Esophagus muscularis mucosa (tissue), 4 donors: ENCODE results near the gene KBTBD13. TPM values are rescaled to one million over a fixed set of nuclear protein-coding genes. Genes with fewer than 3 reads are reported as not detected.
"Not testable (repeated sequence)": the region's sequence is repeated elsewhere in the genome, so short reads cannot be mapped to it uniquely, and the experiment has no call there.

Experiments
- DNase-seq: peaks from one replicate; pipeline ENCODE4 v3.0.0-alpha.2; 2017; ENCODE audit errors: extremely low spot score
- H3K27ac ChIP-seq, 4 donors: fragments of 200-600 bp; sonication (generic); replicated peaks in 1 of 4; 1 replicate in 3 of 4; 2 replicates in 1 of 4; pipeline ENCODE4 v1.5.1; 2016 to 2019; ENCODE audit warnings: mild to moderate bottlenecking in 1 of 4
- H3K27me3 ChIP-seq, 4 donors: fragments of 200-600 bp; sonication (generic); one replicate each; pipeline versions ENCODE4 v1.5.1 to v1.6.0; 2016 to 2019
- H3K36me3 ChIP-seq, 4 donors: fragments of 200-600 bp; sonication (generic); one replicate each; pipeline ENCODE4 v1.5.1; 2016 to 2019
- H3K4me1 ChIP-seq, 4 donors: fragments of 200-600 bp; sonication (generic); one replicate each; pipeline ENCODE4 v1.5.1; 2016 to 2019
- H3K4me3 ChIP-seq, 4 donors: fragments of 200-600 bp; sonication (generic); 1 replicate in 2 of 4; 2 replicates in 2 of 4; pipeline ENCODE4 v1.5.1; 2016 to 2019; ENCODE audit warnings: mild to moderate bottlenecking in 4 of 4, moderate library complexity in 1 of 4
- H3K9me3 ChIP-seq, 4 donors: fragments of 200-600 bp; sonication (generic); 1 replicate in 3 of 4; 2 replicates in 1 of 4; pipeline ENCODE4 v1.5.1; 2016 to 2019
- EP300 ChIP-seq: sonication (generic); formaldehyde crosslinking; IDR thresholded peaks from one replicate; pipeline ENCODE4 v1.6.1; 2017; ENCODE audit warnings: antibody characterized with exemption
- POLR2A ChIP-seq: fragments of 450-650 bp; IDR thresholded peaks from one replicate; pipeline ENCODE4 v1.6.1; 2017; ENCODE audit warnings: antibody characterized with exemption, moderate library complexity, mild to moderate bottlenecking, low read depth
- POLR2AphosphoS5 ChIP-seq, 2 donors: sonication (generic); formaldehyde crosslinking; IDR thresholded peaks; one replicate each; pipeline ENCODE4 v1.6.1; 2017; ENCODE audit warnings: antibody characterized with exemption in 2 of 2
- WGBS: methylation state at CpG from one replicate; pipeline ENCODE4 v1.1.5; 2018; 5-methylcytosine and 5-hydroxymethylcytosine counted together
- intact Hi-C: fragments of 100-400 bp; cut with DNase I; formaldehyde crosslinking; loops from one replicate; pipeline ENCODE4 v1.15.1; 2023
- total RNA-seq, 4 donors: library from RNA; depleted of rRNA; stranded (reverse); fragments of >200 nt; gene quantifications; one replicate each; pipeline versions ENCODE4 v1.1.0 to v1.2.1, GENCODE V29; 2016
- TF ChIP-seq, protein P1 (sequence below), 3 experiments: fragments of 200-600 bp in 2 of 3; fragments of 450-650 bp in 1 of 3; sonication (generic) in 2 of 3; IDR thresholded peaks; one replicate each; pipeline ENCODE4 v1.5.1; 2017 to 2019; ENCODE audit warnings: antibody characterized with exemption in 3 of 3, mild to moderate bottlenecking in 2 of 3, moderate library complexity in 1 of 3

KBTBD13 gene
- total RNA-seq, 4 donors from 2014 or later = 0.17 TPM; not detected in 3

DNA sequence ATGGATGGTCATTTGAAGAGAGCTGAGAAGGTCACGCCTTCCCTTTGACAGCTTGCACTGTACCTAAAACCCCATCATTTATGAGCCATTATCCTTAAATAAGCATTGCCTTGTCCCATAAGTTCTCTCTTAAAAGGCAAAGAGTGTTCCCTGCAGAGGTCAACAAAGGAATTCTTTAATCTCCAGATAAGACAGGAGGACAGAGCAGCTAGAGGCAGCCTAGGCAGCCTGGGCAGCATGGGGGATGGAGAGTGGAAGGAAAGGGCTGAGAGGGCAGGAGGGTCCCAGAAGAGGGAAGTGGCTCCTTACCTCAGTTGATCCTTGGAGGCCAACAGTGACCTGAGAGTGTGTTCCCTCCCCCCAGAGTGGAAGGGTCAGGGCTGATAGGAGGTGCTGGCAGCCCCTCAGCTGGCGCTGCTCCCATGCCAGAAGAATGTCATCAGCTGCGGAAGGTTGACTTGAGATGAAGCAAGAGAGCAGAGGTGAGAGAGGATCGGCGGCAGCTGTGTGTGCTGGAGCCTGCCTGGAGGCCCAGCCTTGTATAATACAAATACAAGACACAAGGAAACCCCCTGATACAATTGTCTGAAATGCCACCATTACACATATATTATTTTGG lies 12.8 kb downstream of the KBTBD13 start:
- intact Hi-C loops = loop anchor here (10.0 kb wide), 1 partner anchor 245 kb away; the partner anchor contains the start of gene PLEKHO2
- Histone ChIP-seq H3K27me3 (no peaks in the 10 kb centered on the region), H3K4me1 (peaks cover 71 to 100% (median 99%) of the 10 kb centered on the region in 4 donors), H3K9me3 (no peaks in the 10 kb centered on the region), H3K36me3 (no peaks in the 10 kb centered on the region), H3K4me3 (no peak overlapping the region), H3K27ac (peak overlapping the region; percentile 91 to 96 (median 95))
- TF ChIP-seq EP300 (no peak), POLR2AphosphoS5 (IDR thresholded peaks at IDR 0.05) (peak; percentile 58 to 83), POLR2A (no peak)
- TF ChIP-seq, protein P1, sequence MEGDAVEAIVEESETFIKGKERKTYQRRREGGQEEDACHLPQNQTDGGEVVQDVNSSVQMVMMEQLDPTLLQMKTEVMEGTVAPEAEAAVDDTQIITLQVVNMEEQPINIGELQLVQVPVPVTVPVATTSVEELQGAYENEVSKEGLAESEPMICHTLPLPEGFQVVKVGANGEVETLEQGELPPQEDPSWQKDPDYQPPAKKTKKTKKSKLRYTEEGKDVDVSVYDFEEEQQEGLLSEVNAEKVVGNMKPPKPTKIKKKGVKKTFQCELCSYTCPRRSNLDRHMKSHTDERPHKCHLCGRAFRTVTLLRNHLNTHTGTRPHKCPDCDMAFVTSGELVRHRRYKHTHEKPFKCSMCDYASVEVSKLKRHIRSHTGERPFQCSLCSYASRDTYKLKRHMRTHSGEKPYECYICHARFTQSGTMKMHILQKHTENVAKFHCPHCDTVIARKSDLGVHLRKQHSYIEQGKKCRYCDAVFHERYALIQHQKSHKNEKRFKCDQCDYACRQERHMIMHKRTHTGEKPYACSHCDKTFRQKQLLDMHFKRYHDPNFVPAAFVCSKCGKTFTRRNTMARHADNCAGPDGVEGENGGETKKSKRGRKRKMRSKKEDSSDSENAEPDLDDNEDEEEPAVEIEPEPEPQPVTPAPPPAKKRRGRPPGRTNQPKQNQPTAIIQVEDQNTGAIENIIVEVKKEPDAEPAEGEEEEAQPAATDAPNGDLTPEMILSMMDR (IDR thresholded peaks at IDR 0.05) = no peak
- 21% methylated on average over 5 of the region's 5 CpGs for WGBS
- DNase-seq = no peak

DNA sequence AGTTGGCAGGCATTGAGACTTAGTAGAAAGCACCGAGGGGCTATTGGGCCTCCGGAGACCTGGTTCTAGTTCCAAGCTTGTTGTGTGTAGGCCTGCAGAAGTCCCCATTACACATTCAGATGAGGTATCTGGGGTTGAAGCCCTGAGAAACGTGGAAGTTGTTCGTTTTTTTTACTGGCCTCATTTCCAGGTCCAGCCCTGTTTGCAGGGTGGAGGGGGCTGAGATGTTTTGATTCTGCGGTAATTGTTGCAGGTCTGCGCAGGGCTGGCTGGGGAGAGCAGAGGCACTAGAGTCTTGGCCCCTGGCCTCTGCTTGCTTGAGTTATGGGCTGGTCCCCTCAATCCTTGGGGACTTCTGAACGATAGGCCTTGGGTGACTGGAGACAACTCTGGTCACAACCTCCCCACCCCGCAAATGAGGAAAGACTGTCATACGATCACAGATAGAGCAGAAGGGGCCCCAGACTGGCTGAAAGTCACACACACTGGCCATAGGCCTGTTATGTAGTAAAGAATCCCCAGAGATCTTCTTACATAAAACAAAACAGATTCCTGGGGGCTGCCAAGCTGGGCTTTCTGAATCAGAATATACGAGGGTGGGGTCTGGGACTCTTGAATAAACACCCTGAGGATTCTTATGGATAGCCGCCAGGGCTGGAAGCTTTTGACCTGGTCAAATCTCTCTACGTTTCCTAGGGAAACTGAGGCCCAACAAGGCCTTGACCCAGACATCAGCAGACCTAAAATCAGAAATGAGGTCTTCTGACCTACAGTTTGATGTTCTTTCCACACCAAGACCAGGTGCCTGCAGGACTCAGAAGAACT lies 15.6 kb downstream of the KBTBD13 start:
- no peak overlapping the region for H3K4me3 ChIP-seq
- H3K9me3 ChIP-seq = no peaks in the 10 kb centered on the region
- TF ChIP-seq POLR2AphosphoS5 (IDR thresholded peaks at IDR 0.05) (no peak), EP300 (no peak), POLR2A (no peak)
- TF ChIP-seq, protein P1 (IDR thresholded peaks at IDR 0.05) = no peak
- no peak for DNase-seq
- 67% methylated on average over 12 of the region's 12 CpGs for WGBS
- intact Hi-C loops = no loop called here
- H3K36me3 ChIP-seq = peaks cover 0 to 7% (median 2%) of the 10 kb centered on the region in 4 donors
- H3K27me3 ChIP-seq = no peaks in the 10 kb centered on the region
- peaks cover 51 to 100% (median 99%) of the 10 kb centered on the region in 4 donors for H3K4me1 ChIP-seq
- H3K27ac ChIP-seq = peak overlapping the region; percentile 79 to 96 (median 93)

DNA sequence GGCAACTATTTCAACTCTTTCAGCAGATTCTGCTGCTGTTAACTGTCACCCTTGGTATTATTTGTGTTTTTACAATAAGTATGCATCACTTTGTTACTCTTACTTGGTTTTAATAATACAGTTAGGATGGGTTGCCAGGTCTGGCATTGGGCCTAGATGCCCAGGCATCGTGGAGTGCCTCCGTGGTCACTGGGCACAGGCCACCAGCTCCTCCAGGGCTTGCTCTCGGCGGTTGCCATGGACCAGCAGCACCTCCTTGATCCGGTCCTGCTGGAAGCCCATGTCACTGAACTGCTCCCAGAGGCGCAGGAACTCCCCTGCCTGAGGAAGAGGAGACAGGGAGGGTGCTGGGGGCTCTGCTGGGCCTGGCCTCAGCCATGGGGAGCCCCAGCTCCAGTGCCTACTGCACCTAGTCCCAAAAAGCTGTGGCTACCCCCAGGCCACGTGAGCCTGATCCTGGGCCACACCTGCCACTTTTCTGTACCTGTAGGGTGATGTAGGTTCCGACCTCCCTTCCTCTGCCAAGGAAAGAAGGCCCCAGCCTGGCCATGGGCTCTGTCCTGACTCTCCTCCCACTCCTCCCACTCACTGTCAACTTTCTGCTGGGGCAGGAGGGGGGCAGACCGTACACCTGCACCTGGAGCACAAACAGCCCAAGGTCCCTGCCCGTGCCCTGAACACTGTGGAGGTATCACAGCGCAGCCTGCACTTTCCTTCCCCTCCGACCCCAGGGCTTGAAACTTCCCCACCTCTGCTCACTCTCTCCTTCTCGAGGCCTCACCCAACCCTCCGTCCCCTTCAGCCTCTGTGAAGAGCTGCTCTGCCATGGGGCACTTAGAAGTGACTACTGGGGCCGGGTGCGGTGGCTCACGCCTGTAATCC lies 16.6 kb downstream of the KBTBD13 start:
- intact Hi-C loops = no loop called here
- Histone ChIP-seq H3K4me3 (no peak overlapping the region), H3K36me3 (peaks cover 0 to 17% (median 10%) of the 10 kb centered on the region in 4 donors), H3K9me3 (no peaks in the 10 kb centered on the region), H3K4me1 (peaks cover 41 to 92% (median 92%) of the 10 kb centered on the region in 4 donors), H3K27ac (peak overlapping the region; percentile 79 to 96 (median 93)), H3K27me3 (no peaks in the 10 kb centered on the region)
- 82% methylated on average over 16 of the region's 17 CpGs for WGBS
- no peak for TF ChIP-seq POLR2AphosphoS5 (IDR thresholded peaks at IDR 0.05)
- TF ChIP-seq EP300 = no peak
- TF ChIP-seq POLR2A = no peak
- TF ChIP-seq, protein P1 (IDR thresholded peaks at IDR 0.05) = no peak
- no peak for DNase-seq

DNA sequence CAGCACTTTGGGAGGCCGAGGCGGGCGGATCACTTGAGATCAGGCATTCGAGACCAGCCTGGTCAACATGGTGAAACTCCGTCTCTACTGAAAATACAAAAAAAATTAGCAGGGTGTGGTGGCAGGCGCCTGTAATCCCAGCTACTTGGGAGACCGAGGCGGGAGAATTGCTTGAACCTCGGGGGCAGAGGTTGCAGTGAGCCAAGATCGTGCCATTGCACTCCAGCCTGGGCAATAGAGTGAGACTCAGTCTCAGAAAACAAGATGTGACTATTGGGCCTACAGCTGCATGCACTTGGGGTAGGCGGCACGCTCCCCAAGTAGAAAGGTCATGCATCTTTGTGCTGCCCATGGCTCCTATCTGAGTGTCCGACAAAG lies 17.2 kb downstream of the KBTBD13 start:
- H3K9me3 ChIP-seq, H3K27me3 ChIP-seq, H3K4me3 ChIP-seq, DNase-seq, intact Hi-C loops: not testable (repeated sequence)
- peak overlapping the region; percentile 79 to 96 (median 93) for H3K27ac ChIP-seq
- WGBS = 99% methylated on average over 13 of the region's 13 CpGs
- peaks cover 2 to 23% (median 16%) of the 10 kb centered on the region in 4 donors for H3K36me3 ChIP-seq
- peaks cover 35 to 86% (median 85%) of the 10 kb centered on the region in 4 donors for H3K4me1 ChIP-seq
